ENCODE data around the gene CXCR6.
"Not testable (repeated sequence)": the region's sequence is repeated elsewhere in the genome, so short reads cannot be mapped to it uniquely, and the experiment has no call there.

The CXCR6 gene

DNA sequence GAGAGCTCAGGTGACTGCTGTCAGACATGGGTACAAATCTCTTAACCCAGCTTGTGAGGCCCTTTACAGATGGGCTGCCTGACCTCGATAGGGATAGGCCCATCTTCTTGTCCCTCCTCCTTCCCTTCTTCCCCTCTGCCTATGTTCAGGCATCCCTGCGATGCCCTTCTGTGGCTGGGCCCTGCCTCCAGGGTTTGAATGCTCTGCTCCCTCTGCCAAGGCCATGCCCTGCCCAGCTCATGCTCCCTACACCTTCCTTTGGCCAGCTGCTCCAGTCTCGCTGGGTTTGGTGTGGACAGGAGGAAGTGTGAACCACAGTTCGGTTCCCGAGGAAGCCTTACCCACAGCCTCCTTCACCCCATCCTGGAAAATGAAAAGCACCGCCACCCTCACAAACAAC lies 48.1 kb downstream of the CXCR6 start:
- no peak for DNase-seq

DNA sequence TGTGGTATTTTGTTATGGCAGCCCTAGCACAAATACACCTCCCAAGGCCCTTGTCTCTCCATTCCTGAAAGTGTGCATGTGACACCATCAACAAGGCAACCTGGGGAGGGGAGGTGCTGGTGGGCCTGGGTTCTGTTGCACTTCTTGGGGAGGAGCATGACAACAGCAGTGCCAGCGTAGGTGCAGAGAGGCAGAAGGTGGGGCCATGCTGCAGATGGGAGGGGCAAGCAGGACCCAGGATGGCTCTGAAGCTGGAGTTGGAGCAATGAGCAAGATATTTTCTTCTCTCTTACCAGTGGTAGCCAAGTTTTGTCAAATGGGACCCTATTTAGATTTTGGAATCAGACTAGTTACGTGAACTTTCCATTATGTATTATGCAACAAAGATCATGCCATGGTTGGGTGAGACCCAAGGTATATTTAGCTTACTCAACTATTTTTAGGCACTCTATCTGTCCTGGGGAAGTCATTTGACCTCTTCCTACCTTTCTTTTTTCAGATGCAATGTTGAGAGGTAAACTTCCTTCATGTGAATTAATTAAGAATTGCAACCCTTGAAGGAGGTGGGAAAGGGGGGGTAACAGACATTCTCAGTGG lies 49.0 kb downstream of the CXCR6 start:
- DNase-seq, result no peak

DNA sequence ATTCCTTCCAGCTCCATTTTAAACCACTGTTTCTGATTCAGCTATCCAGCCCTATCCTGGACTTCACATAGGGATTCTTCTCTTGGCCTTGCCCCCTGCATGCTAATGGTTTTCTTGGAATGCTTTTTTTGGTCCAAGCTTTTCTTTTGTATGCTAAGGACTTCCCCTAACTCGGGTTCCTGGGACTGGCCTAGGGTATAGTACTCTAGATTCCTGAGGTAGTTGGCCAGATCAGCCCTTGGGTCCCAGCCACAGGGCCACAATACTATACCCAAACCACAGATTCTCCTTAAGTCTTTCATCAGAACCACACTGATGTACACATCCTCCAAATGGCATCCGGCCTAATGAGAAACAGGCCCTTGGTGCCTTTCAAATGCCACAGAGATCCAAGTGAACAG lies 49.6 kb downstream of the CXCR6 start:
- no peak for DNase-seq

DNA sequence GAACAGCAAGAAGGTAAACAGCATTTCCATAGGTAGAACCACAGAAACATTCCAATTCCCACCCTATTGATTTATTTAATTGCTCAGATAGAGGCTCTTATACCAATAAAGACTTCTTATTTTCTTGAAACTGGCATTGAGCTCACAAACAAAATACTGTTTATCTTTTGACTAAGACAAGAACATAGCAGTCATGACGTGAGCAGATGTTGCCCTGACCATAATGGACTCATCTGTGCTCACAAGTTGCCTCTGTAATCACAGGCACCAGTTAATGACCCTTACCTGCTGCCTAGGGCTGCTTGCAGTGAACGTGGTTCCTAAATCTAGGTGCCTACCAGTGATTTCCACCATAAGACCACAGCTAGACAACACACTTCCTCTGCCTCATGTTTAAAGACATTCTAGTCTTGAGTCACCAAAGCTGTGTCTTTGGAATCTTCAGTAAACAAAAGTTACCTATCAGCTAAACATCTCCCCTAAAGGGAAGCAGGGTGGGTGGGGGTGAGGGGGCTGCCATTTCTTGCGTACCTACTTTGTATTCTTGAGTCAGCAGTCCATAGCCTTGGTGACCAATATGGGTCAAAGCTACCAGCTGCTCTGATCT lies 50.3 kb downstream of the CXCR6 start:
- peak in 1 of 4 experiments; percentile 31 for DNase-seq

DNA sequence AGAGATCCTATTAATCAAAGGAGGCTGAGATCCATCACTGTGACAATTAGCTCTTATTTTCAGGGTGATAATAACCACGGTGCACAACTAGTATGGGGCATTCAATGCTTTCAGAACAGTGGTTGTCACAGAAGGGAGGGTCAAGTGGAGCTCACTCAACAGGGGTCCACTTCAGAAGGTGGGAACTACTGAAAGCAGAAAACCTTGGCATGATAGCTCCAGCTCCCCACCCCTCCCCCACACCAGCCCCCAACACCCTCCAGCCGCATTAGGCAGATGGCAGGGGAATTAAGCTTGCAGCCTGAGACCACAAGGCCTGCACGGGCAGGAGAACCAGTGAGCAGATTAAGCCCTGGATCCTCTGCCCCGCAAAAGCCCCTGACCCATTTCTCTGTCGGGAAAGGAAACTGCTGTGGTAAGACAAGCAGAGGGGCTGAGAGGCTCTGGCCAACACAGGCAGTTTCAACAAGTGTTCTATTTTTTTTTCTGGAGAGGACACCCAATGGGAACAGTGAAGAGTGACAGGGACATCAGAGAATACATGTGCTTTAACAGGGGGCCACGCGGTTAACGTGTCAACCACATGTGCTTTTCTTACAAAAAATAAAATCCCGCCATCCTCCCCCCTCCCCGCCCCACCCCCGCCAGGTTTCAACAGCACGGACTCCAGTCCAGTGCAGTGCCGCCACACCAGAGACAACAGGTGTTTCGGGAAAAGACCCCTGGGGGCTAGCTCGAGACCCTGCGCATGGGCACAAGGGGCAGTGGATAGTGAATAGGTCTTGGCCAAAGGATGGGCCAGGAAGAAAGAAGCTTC lies 51.4 kb downstream of the CXCR6 start:
- DNase-seq, result peak in 2 of 4 experiments; percentile 17 to 23

DNA sequence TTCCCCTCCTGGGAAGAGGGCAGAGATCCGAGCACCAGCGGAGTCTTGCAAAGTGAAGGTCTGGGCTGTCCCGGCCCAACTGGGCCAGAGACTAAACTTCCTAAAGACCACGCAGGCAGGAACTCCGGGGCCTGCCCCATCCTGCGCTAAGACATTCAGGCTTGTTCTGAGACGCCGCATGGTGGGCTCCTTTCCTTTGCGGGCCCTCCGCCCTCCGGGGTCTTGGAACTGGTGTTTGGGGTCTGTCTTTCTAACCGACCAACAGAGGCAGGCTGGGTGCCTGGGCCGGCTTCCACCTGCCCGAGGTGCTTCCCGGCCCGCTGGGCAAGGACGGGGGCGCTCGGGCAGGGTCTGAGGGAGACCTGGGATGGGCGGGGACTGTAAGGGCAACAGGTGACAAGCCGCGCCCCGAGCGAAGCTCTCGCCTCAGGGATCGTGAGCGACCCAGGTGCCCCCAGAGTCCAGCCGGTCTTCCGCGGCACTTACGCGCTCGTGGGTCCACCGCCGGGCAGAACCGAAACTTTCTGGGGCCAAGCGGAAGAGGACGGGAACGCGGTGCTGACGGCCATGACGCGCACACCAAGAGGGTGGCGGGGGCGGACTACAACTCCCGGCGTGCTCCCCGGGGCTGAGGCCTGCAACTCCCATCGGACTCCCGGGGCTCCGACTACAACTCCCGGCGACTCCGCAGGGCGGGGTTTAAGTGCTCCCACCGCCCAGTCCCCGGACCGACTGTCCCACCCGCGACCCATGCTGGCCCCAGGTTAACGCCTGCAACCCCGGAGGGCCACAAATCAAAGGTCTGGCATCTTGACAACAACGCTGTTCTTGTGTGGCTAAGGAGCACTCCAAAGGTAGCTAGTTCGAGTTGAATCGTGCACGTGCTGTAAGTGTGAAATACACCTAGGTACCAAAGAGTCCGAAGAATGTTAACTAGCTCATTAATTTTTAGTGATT lies 52.2 kb downstream of the CXCR6 start, which contains the start of gene FYCO1:
Gene FYCO1 (minus strand): TSS at position 589 of the 957 bp plus-strand sequence. CDS start 10,914 bp downstream, outside the sequence.
- DNase-seq, result peak; percentile 94 to 97 (median 96)

DNA sequence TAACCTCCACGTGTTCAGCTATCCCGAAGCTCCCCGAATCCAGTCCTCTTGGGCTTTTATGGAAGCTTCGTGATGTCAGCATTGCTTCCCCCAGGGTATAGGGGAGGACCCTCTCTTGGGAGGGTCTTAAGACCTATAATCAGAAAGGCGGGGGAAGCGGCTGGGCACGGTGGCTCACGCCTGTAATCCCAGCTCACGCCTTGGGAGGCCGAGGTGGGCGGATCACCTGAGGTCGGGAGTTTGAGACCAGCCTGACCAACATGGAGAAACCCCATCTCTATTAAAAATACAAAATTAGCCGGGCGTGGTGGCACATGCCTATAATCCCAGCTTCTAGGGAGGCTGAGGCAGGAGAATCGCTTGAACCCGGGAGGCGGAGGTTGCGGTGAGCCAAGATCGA lies 54.2 kb downstream of the CXCR6 start:
- DNase-seq, result not testable (repeated sequence)

DNA sequence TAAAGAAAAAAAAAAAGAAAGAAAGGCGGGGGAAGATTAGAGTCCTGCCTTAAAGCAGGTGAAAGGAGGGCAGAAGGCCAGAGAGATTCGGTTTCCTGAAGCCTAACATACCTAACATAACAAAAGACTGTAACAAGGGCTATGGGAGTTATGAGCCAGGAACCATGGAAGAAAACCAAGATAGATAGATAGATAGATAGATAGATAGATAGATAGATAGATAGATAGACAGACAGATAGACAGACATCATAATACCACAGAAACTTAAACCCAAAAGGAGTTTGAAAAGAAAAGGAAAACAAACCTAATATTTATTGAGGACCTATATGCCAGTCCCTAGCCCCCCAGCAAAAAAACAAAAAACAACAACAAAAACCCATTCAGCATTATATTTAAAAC lies 54.7 kb downstream of the CXCR6 start:
- DNase-seq, result no peak

Measured in suppressor macrophage (primary cell).